ENCODE data around the gene NKAIN1.

DNA sequence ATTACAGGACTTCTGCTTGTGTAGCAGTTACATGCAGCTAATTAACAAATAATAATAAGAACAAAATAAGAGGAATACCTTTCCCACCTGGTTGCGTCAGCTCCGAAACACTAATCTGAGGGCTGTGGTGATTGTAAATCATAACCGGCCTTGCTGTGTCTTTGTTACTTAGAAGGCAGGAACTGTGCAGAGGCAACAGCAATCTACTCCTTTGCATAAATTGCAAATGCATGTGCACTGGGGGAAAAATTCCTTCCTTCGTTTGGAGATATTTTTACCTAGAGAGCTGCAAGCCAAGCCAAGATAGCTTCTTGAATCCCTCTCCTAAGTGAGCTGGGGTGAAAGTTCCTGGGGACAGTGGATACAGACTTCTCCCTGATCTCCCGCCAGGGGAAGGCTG lies 46.0 kb downstream of the NKAIN1 start:
- TF ChIP-seq, protein P1, sequence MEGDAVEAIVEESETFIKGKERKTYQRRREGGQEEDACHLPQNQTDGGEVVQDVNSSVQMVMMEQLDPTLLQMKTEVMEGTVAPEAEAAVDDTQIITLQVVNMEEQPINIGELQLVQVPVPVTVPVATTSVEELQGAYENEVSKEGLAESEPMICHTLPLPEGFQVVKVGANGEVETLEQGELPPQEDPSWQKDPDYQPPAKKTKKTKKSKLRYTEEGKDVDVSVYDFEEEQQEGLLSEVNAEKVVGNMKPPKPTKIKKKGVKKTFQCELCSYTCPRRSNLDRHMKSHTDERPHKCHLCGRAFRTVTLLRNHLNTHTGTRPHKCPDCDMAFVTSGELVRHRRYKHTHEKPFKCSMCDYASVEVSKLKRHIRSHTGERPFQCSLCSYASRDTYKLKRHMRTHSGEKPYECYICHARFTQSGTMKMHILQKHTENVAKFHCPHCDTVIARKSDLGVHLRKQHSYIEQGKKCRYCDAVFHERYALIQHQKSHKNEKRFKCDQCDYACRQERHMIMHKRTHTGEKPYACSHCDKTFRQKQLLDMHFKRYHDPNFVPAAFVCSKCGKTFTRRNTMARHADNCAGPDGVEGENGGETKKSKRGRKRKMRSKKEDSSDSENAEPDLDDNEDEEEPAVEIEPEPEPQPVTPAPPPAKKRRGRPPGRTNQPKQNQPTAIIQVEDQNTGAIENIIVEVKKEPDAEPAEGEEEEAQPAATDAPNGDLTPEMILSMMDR (IDR thresholded peaks at IDR 0.05; ENCODE audit: low read length): no peak
- no peak for TF ChIP-seq EZH2 (IDR thresholded peaks at IDR 0.05; ENCODE audit: borderline replicate concordance, low read length)
